ENCODE data around the gene IGDCC3. TPM values are rescaled to one million over a fixed set of nuclear protein-coding genes. Genes with fewer than 3 reads are reported as not detected.

The IGDCC3 gene
- total RNA-seq, 1 donor from 2014 or later = 342 TPM

GRCh38 chr15:65412556-65412955 is 34.8 kb upstream of the IGDCC3 start:
- Mint-ChIP-seq H3K27me3 (ENCODE audit: unreplicated experiment) (peaks cover 24% of the 10 kb centered on the region), H3K9me3 (ENCODE audit: unreplicated experiment) (peaks cover 24% of the 10 kb centered on the region), H3K27ac (ENCODE audit: unreplicated experiment) (no peak overlapping the region), H3K4me3 (ENCODE audit: unreplicated experiment) (no peak overlapping the region), H3K4me1 (ENCODE audit: low read depth, unreplicated experiment) (peaks cover 56% of the 10 kb centered on the region), H3K36me3 (ENCODE audit: unreplicated experiment) (no peaks in the 10 kb centered on the region)
- DNase-seq = no peak
- TF ChIP-seq CTCF (IDR thresholded peaks at IDR 0.05; ENCODE audit: partially characterized antibody, unreplicated experiment) = no peak

GRCh38 chr15:65411465-65412071 is 33.8 kb upstream of the IGDCC3 start:
- H3K27me3 Mint-ChIP-seq (ENCODE audit: unreplicated experiment) = peaks cover 18% of the 10 kb centered on the region
- no peak for TF ChIP-seq CTCF (IDR thresholded peaks at IDR 0.05; ENCODE audit: partially characterized antibody, unreplicated experiment)

GRCh38 chr15:65410972-65411371 is 33.2 kb upstream of the IGDCC3 start:
- no peak for DNase-seq
- Mint-ChIP-seq H3K36me3 (ENCODE audit: unreplicated experiment) (no peaks in the 10 kb centered on the region), H3K9me3 (ENCODE audit: unreplicated experiment) (peaks cover 15% of the 10 kb centered on the region), H3K27me3 (ENCODE audit: unreplicated experiment) (peaks cover 16% of the 10 kb centered on the region), H3K4me3 (ENCODE audit: unreplicated experiment) (no peak overlapping the region), H3K27ac (ENCODE audit: unreplicated experiment) (no peak overlapping the region), H3K4me1 (ENCODE audit: low read depth, unreplicated experiment) (peaks cover 49% of the 10 kb centered on the region)
- no peak for TF ChIP-seq CTCF (IDR thresholded peaks at IDR 0.05; ENCODE audit: partially characterized antibody, unreplicated experiment)

More at GRCh38 chr15:65411465-65412071, 33.8 kb upstream of the IGDCC3 start:
- H3K9me3 Mint-ChIP-seq (ENCODE audit: unreplicated experiment) = peaks cover 17% of the 10 kb centered on the region
- no peaks in the 10 kb centered on the region for H3K36me3 Mint-ChIP-seq (ENCODE audit: unreplicated experiment)
- peak overlapping the region; percentile 18 for H3K4me3 Mint-ChIP-seq (ENCODE audit: unreplicated experiment)
- peaks cover 47% of the 10 kb centered on the region for H3K4me1 Mint-ChIP-seq (ENCODE audit: low read depth, unreplicated experiment)
- H3K27ac Mint-ChIP-seq (ENCODE audit: unreplicated experiment) = peak overlapping the region; percentile 65
- no peak for DNase-seq

GRCh38 chr15:65410036-65410435 is 32.2 kb upstream of the IGDCC3 start:
- no peak for TF ChIP-seq CTCF (IDR thresholded peaks at IDR 0.05; ENCODE audit: partially characterized antibody, unreplicated experiment)
- peak overlapping the region; percentile 62 for H3K27ac Mint-ChIP-seq (ENCODE audit: unreplicated experiment)
- H3K9me3 Mint-ChIP-seq (ENCODE audit: unreplicated experiment) = peaks cover 8% of the 10 kb centered on the region
- no peak for DNase-seq
- peak overlapping the region; percentile 47 for H3K4me3 Mint-ChIP-seq (ENCODE audit: unreplicated experiment)
- H3K4me1 Mint-ChIP-seq (ENCODE audit: low read depth, unreplicated experiment) = peaks cover 50% of the 10 kb centered on the region
- H3K36me3 Mint-ChIP-seq (ENCODE audit: unreplicated experiment) = no peaks in the 10 kb centered on the region
- peaks cover 12% of the 10 kb centered on the region for H3K27me3 Mint-ChIP-seq (ENCODE audit: unreplicated experiment)

- DNase-seq = no peak
- Mint-ChIP-seq H3K4me3 (ENCODE audit: unreplicated experiment) (peak overlapping the region; percentile 61), H3K27me3 (ENCODE audit: unreplicated experiment) (peaks cover 10% of the 10 kb centered on the region), H3K36me3 (ENCODE audit: unreplicated experiment) (no peaks in the 10 kb centered on the region), H3K9me3 (ENCODE audit: unreplicated experiment) (peaks cover 5% of the 10 kb centered on the region), H3K27ac (ENCODE audit: unreplicated experiment) (peak overlapping the region; percentile 28), H3K4me1 (ENCODE audit: low read depth, unreplicated experiment) (peaks cover 51% of the 10 kb centered on the region)
- no peak for TF ChIP-seq CTCF (IDR thresholded peaks at IDR 0.05; ENCODE audit: partially characterized antibody, unreplicated experiment)
Measured at GRCh38 chr15:65409036-65409631, 31.3 kb upstream of the IGDCC3 start.

All from glutamatergic neuron (in vitro differentiated cells).